Activated CD4-positive, alpha-beta T cell treated with anti-CD3 and anti-CD28 coated beads, Interleukin-10, Interleukin-2, amounts not matched to agents 100 ng/mL and 50 ng/mL, durations not matched to agents 16 hours and 8 hours (primary cell): Measurements from ENCODE around the gene LAMA3.

Experiments
- DNase-seq: peaks from one replicate; pipeline ENCODE4 v3.0.0-alpha.2; 2020

LAMA3 gene

GRCh38 chr18:23982155-23983079, 293.2 kb downstream of the LAMA3 start:
- DNase-seq = no peak

DNA sequence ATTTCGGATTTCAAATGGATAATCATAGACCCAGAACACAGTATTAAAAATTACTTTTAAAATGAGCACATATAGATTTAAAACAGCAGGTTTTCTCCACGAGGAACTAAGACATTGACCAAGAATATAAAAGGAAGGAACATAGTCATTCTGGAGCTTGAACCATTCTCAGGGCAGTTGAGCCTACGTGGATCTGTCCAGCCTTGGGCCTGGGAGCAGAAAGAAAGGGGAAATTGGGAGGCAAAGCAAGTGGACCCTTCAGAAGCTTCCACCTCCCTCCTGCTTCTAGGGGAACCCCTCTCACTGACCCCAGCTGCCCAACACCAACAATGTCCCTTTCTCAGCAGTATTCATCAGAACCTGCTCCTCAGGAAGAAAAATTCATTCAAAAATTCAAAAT, 293.9 kb downstream of the LAMA3 start:
- DNase-seq = no peak

GRCh38 chr18:23986600-23987359, 297.5 kb downstream of the LAMA3 start:
- DNase-seq = peak; percentile 81

GRCh38 chr18:23990474-23991410, 301.5 kb downstream of the LAMA3 start:
- DNase-seq = no peak

DNA sequence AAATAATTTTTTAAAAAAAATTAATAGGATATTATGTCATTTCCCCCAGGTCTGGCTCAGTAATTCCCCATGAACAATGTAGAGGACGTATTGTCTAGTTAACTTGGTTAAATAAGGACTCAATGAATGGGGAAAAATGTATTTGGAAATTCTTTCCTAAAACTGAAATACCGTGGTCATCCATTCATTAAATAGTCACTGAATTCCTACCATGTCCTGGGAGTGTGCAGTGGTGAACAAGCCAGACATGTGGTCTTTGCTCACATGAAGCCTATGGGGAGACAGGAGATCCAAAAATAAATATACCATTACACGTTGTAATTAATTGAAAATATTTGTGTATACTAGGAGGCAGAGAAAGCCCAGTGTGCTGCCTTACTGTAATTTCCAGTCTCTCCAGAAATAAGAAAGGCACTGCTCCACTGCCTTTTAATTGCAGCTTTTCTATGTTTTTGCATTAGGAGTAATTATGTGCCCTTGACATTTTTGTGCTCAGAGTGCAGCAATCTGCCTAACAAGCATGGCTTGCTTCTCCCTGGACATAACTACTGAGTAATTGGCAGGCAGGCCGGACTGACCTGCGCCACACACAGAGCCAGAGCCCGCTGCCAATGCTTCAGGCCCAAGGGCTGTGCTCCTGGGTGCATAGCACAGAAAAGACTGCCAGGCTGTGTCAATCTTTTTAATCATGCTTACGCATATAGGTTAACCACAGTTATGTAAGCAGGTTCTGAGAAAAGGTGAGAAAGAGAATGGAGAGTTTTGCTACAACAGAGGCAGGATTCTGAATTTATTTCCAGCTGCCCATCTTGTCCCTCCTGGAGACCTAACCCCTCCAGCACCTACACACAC, 303.1 kb downstream of the LAMA3 start:
- peak; percentile 79 for DNase-seq

DNA sequence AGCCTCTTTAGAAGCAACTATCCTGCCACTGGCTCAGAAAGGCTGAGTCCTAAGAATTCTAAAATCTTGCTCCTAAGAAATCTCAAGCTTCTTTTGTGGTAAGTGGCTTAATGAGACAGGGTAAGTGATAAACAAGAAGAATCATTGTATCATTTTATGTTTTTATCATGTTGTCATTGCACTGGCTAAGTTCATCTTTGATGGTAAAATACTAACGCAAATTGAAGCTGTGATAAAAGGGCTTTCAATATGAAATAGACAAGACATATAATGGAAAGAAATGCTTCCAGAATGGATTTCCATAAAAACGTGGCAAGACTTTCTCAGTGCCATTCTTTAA, 303.7 kb downstream of the LAMA3 start:
- no peak for DNase-seq

DNA sequence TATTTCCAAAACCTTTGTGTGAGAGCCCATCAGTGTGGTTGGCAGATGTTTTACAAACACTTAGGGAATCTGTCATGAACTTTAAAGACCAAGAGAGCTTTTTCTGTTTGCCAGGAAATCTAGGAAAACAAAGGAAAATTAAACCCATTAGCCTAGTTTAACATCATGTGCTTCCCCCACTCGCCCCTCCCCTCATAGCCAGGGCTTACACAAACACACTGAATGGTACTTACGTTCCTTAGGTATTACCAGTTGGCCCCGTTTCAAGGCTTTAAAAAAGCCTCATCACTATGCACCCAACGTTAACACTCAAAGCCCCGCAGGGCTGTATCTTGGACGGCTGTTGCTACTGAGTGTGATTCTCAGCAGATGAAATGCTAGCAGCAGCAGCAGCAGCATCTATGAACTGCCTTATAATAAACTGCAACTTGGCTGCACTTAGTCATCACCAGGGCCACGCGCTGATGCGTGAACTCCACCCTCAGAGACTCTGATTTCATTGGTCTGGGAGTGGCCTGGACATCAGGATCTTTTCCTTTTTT, 305.2 kb downstream of the LAMA3 start:
- DNase-seq = no peak

DNA sequence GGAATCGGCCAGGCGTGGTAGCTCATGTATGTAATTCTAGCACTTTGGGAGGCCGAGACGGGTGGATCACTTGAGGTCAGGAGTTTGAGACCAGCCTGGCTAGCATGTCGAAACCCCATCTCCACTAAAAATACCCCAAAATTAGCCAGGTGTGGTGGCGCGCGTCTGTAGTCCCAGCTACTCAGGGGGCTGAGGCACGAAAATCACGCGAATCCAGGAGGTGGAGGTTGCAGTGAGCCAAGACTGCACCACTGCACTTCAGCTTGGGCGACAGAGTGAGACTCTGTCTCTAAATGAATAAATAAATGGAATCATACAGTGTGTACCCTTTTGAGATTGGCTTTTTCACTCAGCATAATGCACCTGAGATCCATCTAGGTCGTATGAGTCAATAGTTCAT, 305.9 kb downstream of the LAMA3 start:
- no peak for DNase-seq

- no peak for DNase-seq
Observed at GRCh38 chr18:23998018-23998417, 308.8 kb downstream of the LAMA3 start.

GRCh38 chr18:23998820-23999219, 309.6 kb downstream of the LAMA3 start:
- no peak for DNase-seq

GRCh38 chr18:24000613-24001490, 311.6 kb downstream of the LAMA3 start:
- DNase-seq = peak; percentile 77

DNA sequence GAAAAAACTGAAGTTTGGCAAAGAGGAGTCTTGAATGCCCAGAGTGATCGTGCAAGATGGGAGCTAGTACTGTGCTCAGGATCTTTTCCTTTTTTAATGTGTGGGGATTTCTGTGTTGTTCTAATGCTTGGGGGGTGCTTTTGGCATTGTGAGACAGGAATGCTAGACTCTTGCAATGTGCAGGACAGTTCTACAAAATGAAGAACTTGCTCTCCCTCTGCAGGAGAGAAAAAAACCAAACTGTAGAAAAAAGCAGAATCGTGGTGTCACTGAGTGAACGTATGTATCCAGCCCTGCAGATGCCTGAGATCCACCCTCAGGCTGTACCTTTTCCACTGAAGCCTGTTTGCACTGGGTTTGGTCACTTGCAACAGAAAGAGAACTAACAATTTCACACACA, 313.2 kb downstream of the LAMA3 start:
- no peak for DNase-seq

- DNase-seq = no peak
Observed at GRCh38 chr18:24003288-24003687, 314.0 kb downstream of the LAMA3 start.

- DNase-seq = no peak
Observed at GRCh38 chr18:24003903-24004640, 314.8 kb downstream of the LAMA3 start.
